Heart left ventricle (tissue), 16 donors: ENCODE measurements around the gene PHKA1. TPM values are rescaled to one million over a fixed set of nuclear protein-coding genes. Genes with fewer than 3 reads are reported as not detected.
A peak's percentile ranks its signal among the peaks of the same experiment; 100 is the strongest.

ENCODE experiments used
- ATAC-seq, 4 donors: fragments of 200-7000 bp; cut with Tn5 transposase; one replicate each; pipeline ENCODE4 v1.9.1; 2020 to 2022; ENCODE audit warnings: moderate library complexity in 4 of 4, mild to moderate bottlenecking in 3 of 4, moderate number of reproducible peaks in 1 of 4
- DNase-seq, 5 donors: peaks; one replicate each; pipeline ENCODE4 v3.0.0-alpha.2; 2020
- H3K27ac ChIP-seq, 12 donors: fragments of 200-600 bp; sonication (generic) in 4 of 12; one replicate each; pipeline versions ENCODE4 v1.5.0 to v1.8.0; 2016 to 2022; ENCODE audit warnings: mild to moderate bottlenecking in 2 of 12
- H3K27me3 ChIP-seq, 9 donors: fragments of 200-600 bp; sonication (generic) in 2 of 9; one replicate each; pipeline versions ENCODE4 v1.5.1 to v1.8.0; 2016 to 2022; ENCODE audit warnings: mild to moderate bottlenecking in 3 of 9
- H3K36me3 ChIP-seq, 9 donors: fragments of 200-600 bp; sonication (generic) in 2 of 9; one replicate each; pipeline versions ENCODE4 v1.5.0 to v1.8.0; 2018 to 2022; ENCODE audit warnings: mild to moderate bottlenecking in 2 of 9
- H3K4me1 ChIP-seq, 12 donors: fragments of 200-600 bp; sonication (generic) in 4 of 12; one replicate each; pipeline versions ENCODE4 v1.5.0 to v1.8.0; 2016 to 2022; ENCODE audit warnings: mild to moderate bottlenecking in 3 of 12
- H3K4me3 ChIP-seq, 12 donors: fragments of 200-600 bp; sonication (generic) in 4 of 12; one replicate each; pipeline versions ENCODE4 v1.5.0 to v1.8.0; 2017 to 2022; ENCODE audit warnings: mild to moderate bottlenecking in 9 of 12, moderate library complexity in 4 of 12
- H3K9me3 ChIP-seq, 12 donors: fragments of 200-600 bp; sonication (generic) in 4 of 12; one replicate each; pipeline versions ENCODE4 v1.5.0 to v1.8.0; 2016 to 2022; ENCODE audit warnings: mild to moderate bottlenecking in 1 of 12
- POLR2A ChIP-seq, 2 donors: fragments of 450-650 bp; IDR thresholded peaks; one replicate each; pipeline ENCODE4 v1.6.1; 2017; ENCODE audit warnings: antibody characterized with exemption in 2 of 2, mild to moderate bottlenecking in 2 of 2, moderate library complexity in 2 of 2
- WGBS, 4 donors: extraction: QIAGEN DNeasy Blood & Tissue Kit in 2 of 4; methylation state at CpG; one replicate each; pipeline versions ENCODE4 v1.1.5 to v1.1.7; 2013 to 2018; 5-methylcytosine and 5-hydroxymethylcytosine counted together
- intact Hi-C, 10 donors: fragments of 100-400 bp; cut with DNase I; formaldehyde crosslinking; loops; one replicate each; pipeline versions ENCODE4 v1.11.1 to v1.14.2; 2022
- polyA plus RNA-seq, 2 donors: library from polyadenylated mRNA; stranded (reverse); fragments of 200-250 nt; gene quantifications; one replicate each; pipeline ENCODE4 v1.2.3, GENCODE V29; 2013
- total RNA-seq, 9 donors: library from RNA; depleted of rRNA in 2 of 9; stranded (reverse); fragments of >200 nt in 2 of 9; fragmentation: NEBNext Ultra II Directional in 3 of 9; extraction: Animal tissue kit (Norgen Biotek cat#: 25700) in 3 of 9; gene quantifications; one replicate each; pipeline versions ENCODE4 v1.1.0 to v1.2.4, GENCODE V29; 2016 to 2023
- TF ChIP-seq, protein P1 (sequence below), 12 donors: fragments of 200-600 bp; sonication (generic) in 4 of 12; IDR thresholded peaks; one replicate each; pipeline versions ENCODE4 v1.5.0 to v1.8.0; 2018 to 2022; ENCODE audit warnings: antibody characterized with exemption in 12 of 12, mild to moderate bottlenecking in 5 of 12
- donor health status: ischemic (EF 13 %, LVEDD 7.1; RV severe dilation, severe dysfunction).
- donor health status: healthy with polysubstance abuse.
- donor health status: DM: no; HTN: yes; CAD: no.
- donor health status: DM: no; HTN: no; CAD: no.
- donor health status: ischemic (EF 25% LVEDD 6.9; RV normal size, moderate dysfunction).
- donor health status: ischemic (EF 25% LVEDD 5.7; RV mildly dilated, moderate dysfunction).
- donor health status: healthy.
- donor health status: DM: yes; HTN: yes; CAD: no.
- donor health status: ischemic (EF 35%, LVEDD 5.7; RV mildly dilated, moderate dysfunction).
- donor health status: nonischemic (EF 11% LVEDD 7.7; RV severe dilation, severe dysfunction).
- donor health status: DM: yes; HTN: yes; CAD: no.
- donor health status: PGD.
- donor health status: ischemic (EF 29% LVEDD 5.4; RV normal size, mild dysfunction).
- donor health status: nonischemic (EF 23%, LVEDD 6.1; RV moderate dilation, normal function).

Gene PHKA1
- total and polyA plus RNA-seq, 11 donors, result 3.9 to 21.3 (median 10.7) TPM

DNA sequence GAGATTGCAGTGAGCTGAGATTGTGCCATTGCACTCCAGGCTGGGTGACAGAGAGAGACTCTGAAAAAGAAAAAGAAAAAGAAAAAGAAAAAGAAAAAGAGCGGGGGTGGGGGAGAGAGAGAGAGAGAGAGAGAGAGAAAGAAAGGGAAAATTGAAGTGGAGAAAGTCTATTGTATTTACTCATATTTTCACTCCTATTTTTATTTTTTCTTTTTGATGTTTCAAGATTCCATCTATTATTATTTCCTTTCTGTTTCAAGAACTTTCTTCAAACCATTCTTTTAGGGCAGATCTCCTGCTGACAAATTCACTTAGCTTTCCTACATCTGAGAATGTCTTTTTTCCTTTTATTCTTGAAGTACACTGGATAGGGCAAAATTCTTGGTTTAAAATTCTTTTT, 83.9 kb downstream of the PHKA1 start:
- DNase-seq, result no peak
- intact Hi-C loops, result no loop called here
- WGBS, 4 donors, result 85 to 100% (median 94%) methylated on average over 1 of the region's 1 CpG

DNA sequence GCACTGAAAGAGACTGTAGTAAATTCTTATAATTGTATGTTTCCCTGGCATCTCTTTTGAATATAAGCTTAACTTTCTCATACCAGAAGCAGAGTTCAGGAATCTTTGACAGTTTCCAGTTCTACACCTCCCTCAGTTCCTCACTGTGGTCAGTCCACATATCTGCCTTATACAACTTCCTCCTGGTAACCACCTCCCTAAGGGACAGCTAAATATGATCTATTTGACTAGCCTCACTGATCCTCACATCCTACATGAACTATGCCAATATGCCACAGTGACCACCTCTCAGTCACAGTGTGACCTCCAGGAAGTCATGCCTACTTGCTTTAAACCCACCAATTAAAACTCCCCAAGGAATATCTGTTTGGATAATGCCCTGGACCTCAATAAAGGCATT, 89.9 kb downstream of the PHKA1 start:
- no peak overlapping the region for H3K4me3 ChIP-seq
- peaks cover 0 to 4% (median 0%) of the 10 kb centered on the region in 9 donors for H3K27me3 ChIP-seq
- intact Hi-C loops, result no loop called here
- ATAC-seq (no peak), DNase-seq (no peak)
- H3K9me3 ChIP-seq, result no peaks in the 10 kb centered on the region
- H3K27ac ChIP-seq, result no peak overlapping the region
- TF ChIP-seq, protein P1, sequence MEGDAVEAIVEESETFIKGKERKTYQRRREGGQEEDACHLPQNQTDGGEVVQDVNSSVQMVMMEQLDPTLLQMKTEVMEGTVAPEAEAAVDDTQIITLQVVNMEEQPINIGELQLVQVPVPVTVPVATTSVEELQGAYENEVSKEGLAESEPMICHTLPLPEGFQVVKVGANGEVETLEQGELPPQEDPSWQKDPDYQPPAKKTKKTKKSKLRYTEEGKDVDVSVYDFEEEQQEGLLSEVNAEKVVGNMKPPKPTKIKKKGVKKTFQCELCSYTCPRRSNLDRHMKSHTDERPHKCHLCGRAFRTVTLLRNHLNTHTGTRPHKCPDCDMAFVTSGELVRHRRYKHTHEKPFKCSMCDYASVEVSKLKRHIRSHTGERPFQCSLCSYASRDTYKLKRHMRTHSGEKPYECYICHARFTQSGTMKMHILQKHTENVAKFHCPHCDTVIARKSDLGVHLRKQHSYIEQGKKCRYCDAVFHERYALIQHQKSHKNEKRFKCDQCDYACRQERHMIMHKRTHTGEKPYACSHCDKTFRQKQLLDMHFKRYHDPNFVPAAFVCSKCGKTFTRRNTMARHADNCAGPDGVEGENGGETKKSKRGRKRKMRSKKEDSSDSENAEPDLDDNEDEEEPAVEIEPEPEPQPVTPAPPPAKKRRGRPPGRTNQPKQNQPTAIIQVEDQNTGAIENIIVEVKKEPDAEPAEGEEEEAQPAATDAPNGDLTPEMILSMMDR (IDR thresholded peaks at IDR 0.05), result no peak
- no peak for TF ChIP-seq POLR2A (IDR thresholded peaks at IDR 0.05)
- H3K36me3 ChIP-seq, result peaks cover 0 to 7% (median 0%) of the 10 kb centered on the region in 9 donors
- peaks cover 0 to 7% (median 0%) of the 10 kb centered on the region in 12 donors for H3K4me1 ChIP-seq

More for the DNA sequence above, 83.9 kb downstream of the PHKA1 start:
- no peak overlapping the region for H3K27ac ChIP-seq
- H3K27me3 ChIP-seq, result no peaks in the 10 kb centered on the region
- no peaks in the 10 kb centered on the region for H3K9me3 ChIP-seq
- ATAC-seq, result no peak
- H3K4me3 ChIP-seq, result no peak overlapping the region
- peaks cover 0 to 15% (median 2%) of the 10 kb centered on the region in 12 donors for H3K4me1 ChIP-seq
- peaks cover 0 to 8% (median 0%) of the 10 kb centered on the region in 9 donors for H3K36me3 ChIP-seq
- no peak for TF ChIP-seq POLR2A (IDR thresholded peaks at IDR 0.05)
- TF ChIP-seq, protein P1 (IDR thresholded peaks at IDR 0.05), result no peak

DNA sequence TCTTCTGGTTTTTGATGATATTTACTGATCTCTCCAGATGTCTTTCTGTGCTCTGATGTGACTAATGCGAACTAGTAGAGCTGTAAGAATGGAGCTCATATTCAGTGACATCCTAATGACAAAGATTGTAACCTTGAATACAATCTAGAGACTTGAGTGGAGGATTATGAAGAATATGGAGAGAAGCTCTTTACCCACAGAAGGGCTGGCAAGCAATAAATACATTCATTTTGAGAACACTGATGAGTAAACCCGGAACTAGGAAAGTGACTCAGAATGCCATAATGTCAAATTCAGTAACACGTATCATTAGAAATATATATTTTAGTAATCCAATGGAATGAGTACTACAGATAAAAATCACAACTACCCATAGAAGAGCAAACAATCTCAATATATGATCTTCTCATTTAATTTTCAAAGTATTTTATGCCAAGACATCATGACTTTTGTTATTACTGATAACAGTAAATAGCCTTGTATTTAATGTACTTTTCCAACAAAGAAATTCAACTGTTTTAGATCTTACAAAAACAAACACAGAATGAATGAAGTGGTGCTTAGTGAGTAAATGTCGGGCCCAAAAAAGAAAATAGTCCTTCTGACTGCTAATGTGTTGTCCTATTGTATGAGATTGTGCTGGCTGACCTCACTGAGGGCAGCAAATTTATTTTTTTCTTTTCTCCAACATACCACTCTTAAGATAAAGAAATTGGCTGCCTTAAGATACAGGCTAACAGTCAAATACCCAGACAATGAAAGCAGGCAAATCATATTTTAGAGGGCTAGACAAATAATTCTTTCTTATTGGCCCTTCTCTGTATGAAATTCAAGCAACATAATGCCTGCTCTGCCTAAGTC, 92.3 kb downstream of the PHKA1 start:
- Histone ChIP-seq H3K9me3 (no peaks in the 10 kb centered on the region), H3K36me3 (peaks cover 0 to 21% (median 0%) of the 10 kb centered on the region in 9 donors), H3K27ac (no peak overlapping the region), H3K27me3 (peaks cover 0 to 4% (median 0%) of the 10 kb centered on the region in 9 donors), H3K4me3 (no peak overlapping the region), H3K4me1 (peaks cover 0 to 7% (median 0%) of the 10 kb centered on the region in 12 donors)
- intact Hi-C loops, result no loop called here
- ATAC-seq (no peak), DNase-seq (no peak)
- TF ChIP-seq, protein P1 (IDR thresholded peaks at IDR 0.05), result no peak
- TF ChIP-seq POLR2A (IDR thresholded peaks at IDR 0.05), result no peak
- WGBS, 4 donors, result 67 to 89% (median 78%) methylated on average over 4 of the region's 4 CpGs

DNA sequence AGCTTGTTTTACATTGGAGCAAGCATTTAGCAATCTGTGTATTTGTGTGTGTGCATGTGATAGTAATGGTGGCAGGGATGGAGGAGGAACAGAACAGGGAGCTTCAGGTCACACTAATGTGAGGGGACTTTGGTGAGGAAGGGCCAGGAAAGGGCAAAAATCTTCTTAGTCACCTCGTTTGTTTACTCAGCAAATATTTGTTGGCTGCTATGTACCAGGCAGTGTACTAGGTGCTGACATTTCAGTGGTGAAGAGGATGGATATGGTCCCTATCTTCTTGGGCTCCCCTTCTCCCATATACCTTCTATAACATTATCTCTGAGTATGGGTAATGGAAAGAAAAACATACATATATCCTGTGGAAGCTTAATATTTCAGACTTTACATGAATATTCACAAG, 92.9 kb downstream of the PHKA1 start:
- TF ChIP-seq, protein P1 (IDR thresholded peaks at IDR 0.05), result no peak
- no peak for TF ChIP-seq POLR2A (IDR thresholded peaks at IDR 0.05)
- Histone ChIP-seq H3K27me3 (peaks cover 0 to 6% (median 0%) of the 10 kb centered on the region in 9 donors), H3K36me3 (peaks cover 0 to 21% (median 0%) of the 10 kb centered on the region in 9 donors), H3K9me3 (no peaks in the 10 kb centered on the region), H3K4me3 (no peak overlapping the region), H3K4me1 (peaks cover 0 to 7% (median 0%) of the 10 kb centered on the region in 12 donors), H3K27ac (peak overlapping the region in 4 of 12 donors; percentile 27 to 49 (median 38))
- no peak for ATAC-seq
- 29 to 52% (median 44%) methylated on average over 1 of the region's 1 CpG for WGBS, 4 donors
- no peak for DNase-seq
- intact Hi-C loops, result no loop called here
